ENCODE results near the gene CEP41.

DNA sequence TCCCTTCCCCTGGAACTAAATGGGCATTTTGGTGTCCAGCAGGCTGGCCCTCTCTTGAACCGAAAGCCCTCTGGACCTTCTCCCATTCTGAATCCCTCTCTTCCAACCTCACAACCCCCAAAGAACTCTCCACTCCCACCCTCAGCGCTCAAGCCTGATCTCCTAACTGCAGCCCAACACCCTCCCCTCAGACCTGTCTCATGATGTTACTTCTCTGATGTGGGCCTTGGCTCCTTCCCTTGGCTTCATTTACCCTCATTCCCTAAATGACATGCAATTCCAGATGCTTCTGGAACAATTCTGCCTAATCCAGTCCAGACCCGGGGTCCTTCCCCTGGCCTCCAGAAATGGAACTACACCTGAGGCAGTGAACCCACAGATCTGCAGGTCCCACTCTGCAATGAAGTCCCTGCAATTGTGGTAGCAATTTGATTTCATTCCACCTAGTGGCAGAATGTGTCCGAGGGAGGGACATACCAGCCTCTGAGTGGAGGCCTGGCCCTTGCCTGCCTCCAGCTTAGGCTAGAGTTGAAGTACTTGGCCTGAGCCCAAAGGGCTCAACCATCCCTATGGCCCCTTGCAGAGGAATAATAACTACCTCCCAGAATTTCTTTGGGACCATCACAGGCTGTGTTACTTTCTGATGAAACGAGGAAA lies 4.1 kb upstream of the CEP41 start:
- no peak for TF ChIP-seq EZH2 (IDR thresholded peaks at IDR 0.05)
- no peak for TF ChIP-seq POLR2AphosphoS5 (IDR thresholded peaks at IDR 0.05; ENCODE audit: borderline replicate concordance, low read depth, low read length)
- TF ChIP-seq FOXP2 (optimal IDR thresholded peaks at IDR 0.05; ENCODE audit: control extremely low read depth, extremely low read length, insufficient read depth), result no peak
